HL-60/S4 treated with phorbol 12-myristate 13-acetate at 8.2 ng/mL for 4 days and 3 days (cell line): ENCODE data around the gene PYDC2.

Source experiments
- in situ Hi-C: fragments of 300-500 bp; cut with MboI; formaldehyde crosslinking; loops from 2 replicates; pipeline ENCODE4 v1.15.0; 2022; ENCODE audit warnings: low sequenced_read_pairs

Gene PYDC2

DNA sequence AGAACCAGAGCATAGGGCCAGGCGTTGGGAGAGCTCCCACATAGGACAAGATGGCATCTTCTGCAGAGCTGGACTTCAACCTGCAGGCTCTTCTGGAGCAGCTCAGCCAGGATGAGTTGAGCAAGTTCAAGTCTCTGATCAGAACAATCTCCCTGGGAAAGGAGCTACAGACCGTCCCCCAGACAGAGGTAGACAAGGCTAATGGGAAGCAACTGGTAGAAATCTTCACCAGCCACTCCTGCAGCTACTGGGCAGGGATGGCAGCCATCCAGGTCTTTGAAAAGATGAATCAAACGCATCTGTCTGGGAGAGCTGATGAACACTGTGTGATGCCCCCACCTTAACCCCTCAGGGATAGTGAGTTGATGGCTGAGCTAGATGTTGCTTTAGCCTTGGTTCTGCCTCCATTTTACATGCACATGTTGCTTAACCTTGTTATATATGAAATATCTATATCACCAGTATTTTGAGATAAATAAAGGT lies at the start of gene PYDC2:
PYDC2 (plus strand) TSS at position 51 of the 483 bp plus-strand sequence; CDS start at position 51, 0 bp downstream.
- in situ Hi-C loops = no loop called here

DNA sequence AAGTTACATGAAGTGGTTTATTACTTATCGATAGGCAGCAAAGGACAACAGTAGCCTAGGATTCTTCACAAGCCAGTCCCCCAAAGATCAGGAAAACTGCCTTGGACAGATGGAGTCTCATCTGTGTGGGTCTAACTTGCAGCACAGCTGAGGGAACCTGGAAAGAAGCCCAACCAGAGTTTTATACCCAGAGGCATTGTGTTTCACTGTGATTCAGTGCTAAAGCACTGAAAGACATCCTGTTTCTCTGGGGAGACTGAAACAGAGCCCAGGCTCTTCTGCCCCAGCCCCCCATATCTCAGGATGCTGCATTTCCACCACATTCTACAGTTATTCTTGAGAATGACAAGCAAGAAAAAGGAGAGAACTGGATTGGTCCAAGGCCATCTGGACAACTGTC lies 48.2 kb upstream of the PYDC2 start:
- in situ Hi-C loops = no loop called here

DNA sequence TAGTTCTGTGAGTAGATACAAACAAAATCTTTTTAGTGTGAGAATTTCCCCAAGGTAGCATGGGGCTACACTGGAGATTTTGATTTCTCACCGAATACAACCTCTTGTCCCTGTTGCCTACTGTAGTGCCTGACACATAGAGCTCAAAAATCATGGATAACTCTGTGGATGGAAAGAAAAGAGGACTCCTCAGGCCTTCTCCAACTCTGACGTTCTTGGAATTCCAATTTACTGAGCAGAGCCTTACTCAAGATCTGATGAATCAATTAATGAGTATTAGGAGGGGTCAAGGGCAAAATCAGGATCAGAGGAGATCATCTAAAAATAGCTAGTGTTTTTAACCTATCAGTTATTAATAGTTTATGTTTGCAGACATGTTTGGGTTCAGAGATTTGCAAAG lies 46.7 kb upstream of the PYDC2 start:
- in situ Hi-C loops = no loop called here

DNA sequence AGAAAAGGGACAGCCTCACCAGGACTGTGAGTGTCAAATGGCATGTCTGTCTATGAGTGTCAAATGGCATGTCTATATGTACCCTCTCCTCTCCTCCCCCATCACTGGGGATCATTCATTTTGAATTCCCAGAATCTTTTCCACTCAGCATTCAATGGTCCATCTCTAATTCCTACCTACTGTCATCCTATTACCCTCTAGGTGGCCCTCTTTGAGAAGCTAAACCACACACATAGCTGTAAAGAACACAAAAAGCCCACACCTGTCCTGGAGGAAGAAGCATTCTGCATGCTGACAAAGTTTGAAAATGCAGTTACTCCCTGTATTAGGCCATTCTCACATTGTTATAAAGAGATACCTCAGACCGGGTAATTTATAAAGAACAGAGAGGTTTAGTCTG lies 46.2 kb upstream of the PYDC2 start:
- in situ Hi-C loops = no loop called here

DNA sequence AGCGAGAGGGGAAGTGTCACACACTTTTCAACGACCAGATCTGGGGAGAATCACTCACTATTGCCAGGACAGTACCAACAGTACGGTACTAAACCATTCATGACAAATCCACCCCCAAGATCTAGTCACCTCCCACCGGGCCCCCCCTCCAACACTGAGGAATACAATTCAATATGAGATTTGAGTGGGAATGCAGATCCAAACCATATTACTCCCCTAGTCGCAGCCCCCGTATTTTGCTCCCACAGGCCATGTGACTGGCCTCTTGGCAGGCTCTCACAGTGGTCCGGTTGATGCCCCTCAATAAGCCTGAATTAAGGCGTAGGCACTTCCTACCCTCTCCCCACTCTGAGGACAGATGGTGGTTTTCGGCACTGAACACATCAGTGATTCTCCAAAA lies 45.4 kb upstream of the PYDC2 start:
- in situ Hi-C loops = no loop called here

DNA sequence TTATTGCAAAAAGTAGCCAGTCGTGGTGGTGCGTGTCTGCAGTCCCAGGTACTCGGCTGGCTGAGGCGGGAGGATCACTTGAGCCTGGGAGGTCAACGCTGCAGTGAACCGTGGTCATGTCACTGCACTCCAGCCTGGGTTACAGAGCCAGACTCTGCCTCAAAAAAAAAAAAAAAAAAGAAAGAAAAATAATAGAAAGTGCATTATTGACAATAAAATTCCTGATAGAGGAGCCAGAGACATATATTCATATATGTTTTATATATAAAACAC lies 43.6 kb upstream of the PYDC2 start:
- in situ Hi-C loops = no loop called here

DNA sequence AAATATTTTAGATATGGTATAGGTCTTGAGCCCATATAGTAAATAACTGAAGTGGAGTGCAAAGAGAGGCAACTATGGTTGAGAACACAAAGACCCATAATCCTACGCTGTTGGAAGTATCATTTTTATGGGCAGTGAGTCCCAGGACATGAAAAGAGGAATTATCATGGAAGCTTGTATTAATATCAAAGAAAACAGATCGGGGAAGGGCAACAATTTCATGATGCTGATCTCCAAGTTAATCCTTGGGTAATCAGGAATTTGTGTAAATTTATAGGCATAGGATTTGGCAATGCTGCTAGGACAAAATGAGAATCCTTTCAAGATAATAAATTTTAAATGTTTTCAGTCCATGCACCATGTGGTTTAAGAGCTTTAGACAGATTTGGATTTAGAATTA lies 40.2 kb upstream of the PYDC2 start:
- in situ Hi-C loops = no loop called here

DNA sequence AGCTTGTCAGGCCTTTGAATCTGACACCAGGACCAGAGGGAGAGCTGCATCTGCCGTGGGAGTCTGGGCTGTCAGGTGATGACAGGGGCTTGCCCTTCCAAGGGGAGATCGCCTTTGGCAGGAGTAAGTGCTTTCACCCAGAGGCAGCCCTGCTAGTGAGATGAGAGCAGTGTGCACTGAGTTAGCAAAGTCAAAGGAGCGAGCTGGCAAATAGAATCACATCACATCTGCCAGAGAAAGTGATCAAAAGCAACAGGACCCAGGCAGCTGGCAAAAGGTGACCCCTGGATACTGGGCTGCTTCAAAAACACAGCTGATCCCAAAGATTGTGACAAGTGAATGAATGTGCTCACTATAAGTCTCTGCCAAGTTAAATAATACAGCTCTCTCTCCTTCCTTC lies 36.1 kb upstream of the PYDC2 start:
- in situ Hi-C loops = no loop called here

DNA sequence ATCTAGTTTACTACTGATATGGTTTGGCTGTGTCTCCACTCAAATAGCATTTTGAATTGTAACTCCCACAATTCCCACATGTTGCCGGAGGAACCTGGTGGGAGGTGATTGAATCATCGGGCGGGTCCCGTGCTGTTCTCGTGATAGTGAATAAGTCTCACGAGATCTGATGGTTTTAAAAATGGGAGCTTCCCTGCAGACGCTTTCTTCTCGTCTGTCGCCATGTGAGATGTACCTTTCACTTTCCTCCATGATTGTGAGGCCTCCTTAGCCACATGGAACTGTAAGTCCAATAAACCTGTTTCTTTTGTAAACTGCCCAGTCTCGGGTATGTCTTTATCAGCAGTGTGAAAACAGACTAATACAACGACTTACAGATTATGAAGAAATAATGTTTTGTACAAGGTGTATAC lies 35.6 kb upstream of the PYDC2 start:
- in situ Hi-C loops = no loop called here

DNA sequence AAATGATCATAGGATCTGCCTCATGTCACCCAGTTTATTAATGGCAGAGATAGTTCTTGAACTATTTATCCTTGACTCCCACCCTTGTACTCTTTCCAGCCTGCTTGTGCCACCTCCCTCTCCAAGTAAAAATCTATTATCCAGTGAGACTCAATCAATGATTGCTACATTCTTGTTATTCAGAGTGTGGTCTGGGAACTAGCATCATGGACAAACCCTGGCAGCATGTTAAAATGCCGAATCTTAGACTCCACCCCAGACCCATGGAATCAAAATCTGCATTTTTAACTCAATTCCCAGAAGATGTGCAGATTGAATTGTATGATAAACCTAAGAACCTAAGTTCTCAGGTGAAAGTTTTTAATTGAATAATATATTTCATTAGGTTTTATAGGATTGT lies 34.7 kb upstream of the PYDC2 start:
- in situ Hi-C loops = no loop called here

DNA sequence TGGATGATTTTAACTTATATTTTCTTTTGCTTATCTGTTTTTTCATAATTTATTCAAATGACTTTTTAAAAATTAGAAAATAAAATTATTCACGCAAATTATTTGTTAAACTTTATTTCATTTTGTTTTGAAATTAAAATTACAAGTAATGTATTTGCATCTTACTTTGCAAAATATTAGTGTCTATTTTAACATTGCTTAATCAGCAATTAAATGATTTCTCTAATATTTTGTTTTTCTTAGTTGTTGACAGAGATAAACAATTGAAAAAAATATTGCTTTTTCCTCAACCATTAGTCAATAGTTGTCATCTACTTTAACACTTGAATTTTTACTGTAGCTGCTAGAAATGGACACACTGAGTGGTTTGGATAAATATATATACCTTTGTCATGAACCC lies 32.8 kb upstream of the PYDC2 start:
- in situ Hi-C loops = no loop called here

DNA sequence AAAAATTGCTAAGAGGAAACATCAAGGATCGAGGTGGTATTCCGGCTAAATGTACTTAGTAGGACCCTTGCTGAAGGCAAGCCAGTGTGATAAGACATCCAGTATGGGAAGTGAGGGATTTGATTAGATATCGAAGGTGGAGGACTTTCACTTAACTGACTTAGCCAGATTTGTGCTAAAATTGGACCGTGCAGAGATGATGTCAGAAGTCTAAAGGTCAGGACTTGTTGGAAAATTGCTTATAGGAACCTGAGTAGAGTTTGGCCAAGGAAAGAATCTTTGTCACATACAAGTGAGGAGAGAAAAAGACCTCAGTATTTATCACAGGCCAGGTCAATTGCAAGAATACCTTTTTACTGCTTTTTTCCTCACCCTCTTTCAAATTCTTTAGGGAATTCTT lies 30.9 kb upstream of the PYDC2 start:
- in situ Hi-C loops = no loop called here

DNA sequence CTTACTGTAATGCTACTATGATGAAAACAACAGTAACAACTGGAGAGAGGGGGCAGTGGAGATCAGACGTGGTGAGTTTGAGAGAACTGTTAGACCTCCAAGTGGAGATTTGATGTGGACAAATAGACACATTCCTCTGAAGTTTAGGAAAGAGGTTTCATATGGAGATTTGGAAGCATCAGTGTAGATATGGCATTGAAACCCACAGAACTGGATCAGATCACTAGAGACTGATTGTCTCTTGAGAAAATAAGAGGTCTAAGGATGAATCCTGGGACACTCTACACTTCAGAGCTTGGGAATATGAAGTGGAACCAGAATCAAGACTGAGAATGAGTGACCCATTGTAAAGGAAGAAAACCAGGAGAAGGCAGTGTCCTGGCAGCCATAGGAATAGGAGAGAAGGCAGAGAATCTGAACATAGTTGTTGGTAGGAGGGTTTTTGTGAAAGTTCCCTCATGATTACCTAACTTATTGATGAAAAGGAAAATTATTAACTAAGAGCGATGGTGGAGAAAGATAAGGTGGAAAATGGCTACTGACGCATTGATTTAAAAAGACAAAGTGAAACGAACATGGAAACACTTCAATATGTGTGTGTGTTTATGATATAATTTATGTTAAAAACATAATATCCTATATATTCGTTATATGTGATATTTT lies 29.7 kb upstream of the PYDC2 start:
- in situ Hi-C loops = no loop called here

DNA sequence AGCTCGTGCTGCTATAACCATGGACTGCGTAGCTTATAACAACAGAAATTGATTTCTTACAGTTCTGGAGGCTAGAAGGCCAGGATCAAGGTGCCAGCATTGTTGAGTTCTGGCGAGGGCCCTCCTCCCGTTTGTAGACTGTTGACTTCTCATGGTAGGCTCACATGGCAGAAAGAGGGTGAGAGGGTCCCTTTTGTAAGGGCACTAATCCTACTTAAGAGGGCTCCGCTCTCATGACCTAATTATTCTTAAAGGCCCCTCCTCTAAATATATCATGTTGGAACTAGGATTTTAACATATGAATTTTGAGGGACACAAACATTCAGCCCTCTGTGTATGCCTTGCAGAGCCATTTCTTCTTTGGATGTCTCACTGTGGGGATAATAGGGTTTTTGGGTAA lies 28.8 kb upstream of the PYDC2 start:
- in situ Hi-C loops = no loop called here

DNA sequence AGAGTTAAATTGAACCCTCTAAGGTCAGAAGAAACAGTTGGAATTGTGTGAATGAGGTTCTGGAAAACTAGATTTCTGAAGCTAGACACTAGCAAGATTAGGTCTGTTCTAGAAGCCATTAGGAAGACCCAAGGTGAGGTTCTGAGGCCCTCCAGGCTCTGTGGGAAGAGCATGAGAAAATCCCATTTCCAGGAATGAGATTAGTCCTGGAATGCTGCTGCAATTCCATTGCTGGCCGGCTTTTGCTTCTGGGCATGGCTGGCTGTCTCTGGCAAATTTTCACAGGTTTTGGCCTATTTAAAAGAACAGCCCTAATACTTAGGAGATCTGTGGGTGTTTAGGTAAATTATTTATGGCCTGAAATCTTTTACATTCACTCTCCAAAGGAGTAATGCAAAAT lies 26.9 kb upstream of the PYDC2 start:
- in situ Hi-C loops = no loop called here

DNA sequence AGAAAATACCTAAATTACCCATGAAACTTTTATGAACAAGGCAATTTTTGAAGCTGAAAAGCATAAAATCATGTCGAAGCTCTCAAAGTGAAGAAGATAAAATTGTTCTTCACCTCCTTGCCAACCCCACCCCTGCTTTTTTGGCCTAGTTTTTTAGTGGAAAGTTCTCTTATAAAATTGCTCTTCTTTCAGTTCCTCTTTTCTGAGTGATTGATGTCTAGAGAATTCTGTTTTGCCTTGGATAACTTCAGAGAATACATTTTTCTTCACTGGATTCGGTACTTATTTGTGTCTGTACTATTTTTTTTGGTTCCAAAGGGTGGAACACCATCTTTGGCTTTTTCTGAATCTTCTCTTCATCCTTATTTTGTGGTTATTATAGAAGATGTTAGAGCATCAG lies 25.0 kb upstream of the PYDC2 start:
- in situ Hi-C loops = no loop called here

DNA sequence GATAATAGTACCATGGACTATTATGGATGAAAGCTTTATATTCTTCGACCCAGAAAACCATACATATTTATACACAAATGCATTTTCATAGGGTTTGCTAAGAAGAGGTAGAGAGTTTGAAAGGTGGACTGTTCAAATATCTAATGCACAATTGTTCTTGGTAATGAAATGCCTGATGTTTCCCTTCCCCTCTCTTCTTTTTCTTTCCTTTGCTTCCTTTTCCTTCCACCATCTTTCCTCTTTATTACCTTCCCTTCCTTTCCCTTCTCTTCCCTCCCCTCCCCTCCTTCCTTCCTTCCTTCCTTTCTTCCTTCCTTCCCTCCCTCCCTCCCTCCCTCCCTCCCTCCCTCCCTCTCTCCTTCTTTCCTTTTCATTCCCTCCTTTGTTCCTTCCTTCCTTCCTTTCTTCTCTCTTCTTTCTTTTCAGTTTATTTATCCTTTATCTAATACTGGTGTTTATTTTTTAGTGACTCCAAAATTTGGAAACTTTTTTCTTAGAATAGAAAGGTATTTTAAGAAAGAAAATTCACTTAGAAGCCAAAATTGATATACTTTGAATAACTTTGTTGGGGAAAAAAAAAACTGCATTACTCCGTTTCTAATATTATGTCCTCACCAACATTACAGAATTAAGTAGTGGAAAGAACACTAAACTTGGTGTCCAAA lies 22.7 kb upstream of the PYDC2 start:
- in situ Hi-C loops = no loop called here

DNA sequence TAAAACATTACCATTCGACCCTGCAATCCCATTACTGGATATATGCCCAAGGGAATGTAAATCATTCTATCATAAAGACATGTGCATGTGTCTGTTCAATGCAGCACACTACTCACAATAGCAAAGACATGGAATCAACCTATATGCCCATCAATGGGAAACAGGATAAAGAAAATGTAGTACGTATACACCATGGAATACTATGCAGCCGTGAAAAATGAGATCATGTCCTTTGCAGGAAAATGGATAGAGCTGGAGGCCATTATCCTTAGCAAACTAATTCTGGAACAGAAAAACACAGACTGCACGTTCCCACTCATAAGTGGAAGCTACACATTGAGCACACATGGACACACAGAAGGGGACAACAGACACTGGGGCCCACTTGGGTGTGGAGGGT lies 20.4 kb upstream of the PYDC2 start:
- in situ Hi-C loops = no loop called here

DNA sequence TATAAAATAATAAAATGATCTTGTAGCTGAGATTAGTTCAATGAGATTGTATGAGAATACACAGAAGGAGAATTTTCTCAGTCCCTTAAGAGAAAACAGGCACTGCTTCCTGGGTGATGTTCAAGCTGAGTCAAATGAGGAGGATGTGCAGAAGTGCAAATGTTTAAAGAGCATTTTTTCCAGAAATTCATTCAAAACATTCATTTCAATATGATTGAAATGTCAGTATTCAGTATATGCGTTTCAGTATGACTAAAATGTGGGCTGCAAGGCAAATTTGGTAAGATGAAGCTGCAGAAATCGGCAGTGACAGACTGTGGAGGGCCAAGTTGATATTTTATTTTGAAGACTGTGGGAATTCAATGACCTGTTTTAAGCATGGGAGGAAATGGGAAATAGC lies 19.3 kb upstream of the PYDC2 start:
- in situ Hi-C loops = no loop called here

DNA sequence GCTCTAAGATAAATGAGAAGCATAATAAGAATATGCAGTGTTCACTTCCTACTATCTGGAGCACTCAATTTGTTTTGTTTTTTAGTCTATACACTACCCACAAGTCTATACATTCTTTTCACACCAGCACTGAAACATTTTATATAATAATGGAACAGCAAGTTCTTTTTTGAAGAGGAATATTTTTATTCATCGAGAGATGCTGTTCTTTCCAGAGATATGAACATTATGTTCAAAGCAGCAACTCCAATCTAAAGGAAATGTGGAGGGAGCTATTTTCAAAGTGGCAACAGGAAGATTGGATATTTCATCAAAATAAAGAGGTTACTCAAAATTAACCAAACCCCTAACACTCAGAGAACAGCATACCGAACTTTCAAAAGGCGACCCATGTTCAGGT lies 16.4 kb upstream of the PYDC2 start:
- in situ Hi-C loops = no loop called here

DNA sequence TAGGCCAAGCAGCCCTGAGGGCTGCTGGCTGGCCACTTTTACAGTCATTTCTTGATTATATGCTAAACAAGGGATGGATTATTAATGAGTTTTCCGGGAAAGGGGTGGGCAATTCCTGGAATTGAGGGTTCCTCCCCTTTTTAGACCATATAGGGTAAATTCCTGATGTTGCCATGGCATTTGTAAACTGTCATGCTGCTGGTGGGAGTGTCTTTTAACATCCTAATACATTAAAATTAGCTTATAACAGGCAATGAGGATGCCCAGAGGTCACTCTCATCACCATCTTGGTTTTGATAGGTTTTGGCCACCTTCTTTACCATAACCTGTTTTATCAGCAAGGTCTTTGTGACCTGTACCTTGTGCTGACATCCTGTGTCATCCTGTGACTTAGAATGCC lies 11.7 kb upstream of the PYDC2 start:
- in situ Hi-C loops = no loop called here

DNA sequence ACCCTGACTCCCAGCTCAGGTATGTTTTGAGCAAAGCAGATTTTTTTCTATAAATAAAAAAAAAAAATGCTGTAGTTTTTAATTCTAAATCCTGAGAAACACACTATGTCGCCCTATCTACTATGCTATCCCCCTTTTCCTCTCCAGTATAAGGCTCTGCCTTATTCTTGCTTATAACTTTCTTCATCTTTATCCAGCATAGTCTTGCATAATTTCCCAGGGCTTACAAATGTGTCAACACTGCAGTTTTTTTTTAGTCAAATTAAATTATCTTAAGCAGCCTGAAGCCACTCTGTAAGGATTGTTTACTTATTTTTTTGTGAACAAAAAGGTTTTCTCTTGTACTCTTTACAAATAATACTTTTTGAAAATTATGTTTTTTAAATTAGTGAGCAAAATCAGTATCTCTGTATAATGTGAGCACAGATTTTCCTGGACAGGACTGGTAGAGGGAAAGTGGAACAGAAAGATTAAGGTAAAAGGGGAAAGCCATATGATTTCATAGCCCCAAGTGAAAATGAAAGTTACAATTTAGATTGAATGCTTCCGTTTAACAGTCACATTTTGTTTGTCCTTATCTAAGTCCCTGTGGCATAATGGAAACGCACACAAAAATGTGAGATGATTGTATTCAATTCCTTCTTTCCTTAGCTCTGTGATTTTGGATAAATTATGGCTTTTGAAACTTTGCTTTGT lies 5.6 kb upstream of the PYDC2 start:
- in situ Hi-C loops = no loop called here
